Measurements from ENCODE around the gene STK32C.

DNA sequence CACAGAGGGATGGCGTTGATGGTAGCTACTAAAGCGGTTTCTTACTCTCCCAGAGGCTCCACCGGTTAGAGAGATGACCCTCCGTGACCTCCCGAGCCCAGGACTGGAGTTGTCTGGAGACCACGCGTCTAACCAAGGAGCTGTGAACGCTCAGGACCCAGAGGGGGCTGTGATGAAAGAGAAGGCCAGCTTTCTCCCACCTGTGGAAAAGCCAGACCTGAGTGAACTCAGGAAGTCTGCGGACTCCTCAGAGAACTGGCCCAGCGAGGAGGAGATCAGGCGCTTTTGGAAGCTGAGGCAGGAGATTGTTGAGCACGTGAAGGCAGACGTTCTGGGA, 40.1 kb upstream of the STK32C start:
- no peak for TF ChIP-seq POLR2A (IDR thresholded peaks at IDR 0.05)
- TF ChIP-seq, protein P1, sequence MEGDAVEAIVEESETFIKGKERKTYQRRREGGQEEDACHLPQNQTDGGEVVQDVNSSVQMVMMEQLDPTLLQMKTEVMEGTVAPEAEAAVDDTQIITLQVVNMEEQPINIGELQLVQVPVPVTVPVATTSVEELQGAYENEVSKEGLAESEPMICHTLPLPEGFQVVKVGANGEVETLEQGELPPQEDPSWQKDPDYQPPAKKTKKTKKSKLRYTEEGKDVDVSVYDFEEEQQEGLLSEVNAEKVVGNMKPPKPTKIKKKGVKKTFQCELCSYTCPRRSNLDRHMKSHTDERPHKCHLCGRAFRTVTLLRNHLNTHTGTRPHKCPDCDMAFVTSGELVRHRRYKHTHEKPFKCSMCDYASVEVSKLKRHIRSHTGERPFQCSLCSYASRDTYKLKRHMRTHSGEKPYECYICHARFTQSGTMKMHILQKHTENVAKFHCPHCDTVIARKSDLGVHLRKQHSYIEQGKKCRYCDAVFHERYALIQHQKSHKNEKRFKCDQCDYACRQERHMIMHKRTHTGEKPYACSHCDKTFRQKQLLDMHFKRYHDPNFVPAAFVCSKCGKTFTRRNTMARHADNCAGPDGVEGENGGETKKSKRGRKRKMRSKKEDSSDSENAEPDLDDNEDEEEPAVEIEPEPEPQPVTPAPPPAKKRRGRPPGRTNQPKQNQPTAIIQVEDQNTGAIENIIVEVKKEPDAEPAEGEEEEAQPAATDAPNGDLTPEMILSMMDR (IDR thresholded peaks at IDR 0.05) = no peak

Measured in right lobe of liver (tissue), 4 donors.